Endothelial cell of umbilical vein (primary cell): Measurements from ENCODE around the gene TCF25. TPM values are rescaled to one million over a fixed set of nuclear protein-coding genes. Genes with fewer than 3 reads are reported as not detected.

Experiments used
- BruUV-seq: library from RNA; stranded (reverse); fragments of 400-500 nt; replicated peaks from 2 replicates; lab custom pipeline; 2021; lab: Mats Ljungman, UMichigan
- CTCF ChIA-PET: fragments of 300-600, 350-600 bp; sonication (Branson Sonifier 250); formaldehyde crosslinking; loops from one replicate; lab custom pipeline; 2021; ENCODE audit warnings: antibody characterized with exemption, inconsistent platforms; lab: Charles Lee
- POLR2A ChIA-PET: fragments of 300-600, 350-600 bp; sonication (Branson Sonifier 250); formaldehyde crosslinking; loops from one replicate; lab custom pipeline; 2021; ENCODE audit warnings: antibody characterized with exemption, inconsistent platforms; lab: Charles Lee
- DNase-seq: peaks from one replicate; pipeline ENCODE4 v3.0.0-alpha.2; 2011; ENCODE audit warnings: low read depth, low spot score
- FAIRE-seq: peaks from 2 replicates; lab custom pipeline; 2011; peaks lifted over from hg19 to GRCh38; lab: Jason Lieb, UNC
- H2AFZ ChIP-seq: 2 replicates; pipeline ENCODE4 v1.6.0; 2012; ENCODE audit warnings: low read depth, low read length, control low read depth, inconsistent platforms
- H3K27ac ChIP-seq: 2 replicates; pipeline ENCODE4 v1.5.1; 2011; ENCODE audit warnings: low read depth, mild to moderate bottlenecking, control low read depth, low read length, moderate library complexity; ENCODE audit not compliant: insufficient read depth
- H3K27me3 ChIP-seq, 2 experiments: 2 replicates each; pipeline versions ENCODE4 v1.6.0 to v1.6.1; 2011; ENCODE audit warnings: low read length in 2 of 2, mixed read lengths in 1 of 2; ENCODE audit not compliant: control insufficient read depth in 2 of 2, insufficient read depth in 2 of 2
- H3K36me3 ChIP-seq, 2 experiments: 2 replicates in 1 of 2; 3 replicates in 1 of 2; pipeline ENCODE4 v1.5.1; 2011; ENCODE audit warnings: low read length in 2 of 2, mild to moderate bottlenecking in 1 of 2, moderate library complexity in 1 of 2; ENCODE audit not compliant: control insufficient read depth in 2 of 2, insufficient read depth in 2 of 2; ENCODE audit errors: extremely low read depth in 1 of 2
- H3K4me1 ChIP-seq: 3 replicates; pipeline ENCODE4 v1.5.1; 2011; ENCODE audit warnings: mild to moderate bottlenecking, low read length; ENCODE audit not compliant: control insufficient read depth, insufficient read depth; ENCODE audit errors: extremely low read depth
- H3K4me2 ChIP-seq: 2 replicates; pipeline ENCODE4 v1.6.1; 2011; ENCODE audit warnings: low read length, control low read depth, mixed read lengths; ENCODE audit not compliant: insufficient read depth
- H3K4me3 ChIP-seq, 3 experiments: fragments of 200-600 bp in 1 of 3; sonication (generic), shearing (Covaris generic) in 1 of 3; replicated peaks in 1 of 3; 2 replicates each; pipeline ENCODE4 v1.5.1; 2011 to 2016; ENCODE audit warnings: control low read depth in 3 of 3, low read length in 3 of 3, mild to moderate bottlenecking in 2 of 3, inconsistent platforms in 1 of 3, low read depth in 1 of 3, moderate library complexity in 1 of 3; ENCODE audit not compliant: insufficient read depth in 1 of 3
- H3K79me2 ChIP-seq: 2 replicates; pipeline ENCODE4 v1.6.0; 2012; ENCODE audit warnings: low read length, inconsistent platforms; ENCODE audit not compliant: control insufficient read depth, insufficient read depth
- H3K9ac ChIP-seq: replicated peaks from 2 replicates; pipeline ENCODE3; 2011; ENCODE audit warnings: low read length, control low read depth; ENCODE audit not compliant: insufficient read depth; ENCODE audit errors: extremely low read depth
- H3K9me1 ChIP-seq: replicated peaks from 3 replicates; pipeline ENCODE4 v1.6.0; 2011; ENCODE audit warnings: mild to moderate bottlenecking, low read length; ENCODE audit not compliant: control insufficient read depth, insufficient read depth; ENCODE audit errors: extremely low read depth
- H3K9me3 ChIP-seq: replicated peaks from 2 replicates; pipeline ENCODE4 v1.5.1; 2012; ENCODE audit warnings: low read length, inconsistent platforms; ENCODE audit not compliant: control insufficient read depth, insufficient read depth
- H4K20me1 ChIP-seq: replicated peaks from 2 replicates; pipeline ENCODE3; 2011; ENCODE audit warnings: mild to moderate bottlenecking, low read length; ENCODE audit not compliant: control insufficient read depth, insufficient read depth; ENCODE audit errors: extremely low read depth
- FOS ChIP-seq: IDR thresholded peaks from 2 replicates; pipeline ENCODE4 v1.6.1; 2011; ENCODE audit warnings: mild to moderate bottlenecking, low read length, moderate library complexity, borderline replicate concordance; ENCODE audit not compliant: insufficient read depth
- GATA2 ChIP-seq: IDR thresholded peaks from 2 replicates; pipeline ENCODE4 v1.7.0; 2011; ENCODE audit warnings: low read depth, mild to moderate bottlenecking, moderate library complexity, mixed read lengths, low read length; ENCODE audit not compliant: insufficient read length, insufficient read depth
- JUN ChIP-seq: IDR thresholded peaks from 2 replicates; pipeline ENCODE4 v1.6.1; 2011; ENCODE audit warnings: borderline replicate concordance, low read depth; ENCODE audit not compliant: insufficient read length, insufficient read depth
- dilution Hi-C: fragments of 300-500 bp; cut with MboI; formaldehyde crosslinking; loops from one replicate; pipeline ENCODE4 v1.15.0; 2019; ENCODE audit warnings: low sequenced_read_pairs; ENCODE audit not compliant: extremely low pct_ligation_motif_present
- intact Hi-C: fragments of 100-400 bp; cut with micrococcal nuclease; formaldehyde crosslinking; loops from one replicate; pipeline ENCODE4 v1.10.0; 2022
- polyA plus RNA-seq, 4 experiments: library from polyadenylated mRNA; depleted of rRNA in 3 of 4; stranded (reverse) in 3 of 4; unstranded in 1 of 4; fragments of >200 nt; gene quantifications; 2 replicates each; pipeline versions ENCODE4 v1.2.1 to v1.2.3, GENCODE V29; 2011 to 2012; ENCODE audit warnings: missing spikeins in 1 of 4
- total RNA-seq: library from RNA; stranded (reverse); gene quantifications from 2 replicates; pipeline ENCODE4 v1.2.3, GENCODE V29; 2021
- TF ChIP-seq, protein P1 (sequence below): IDR thresholded peaks from 2 replicates; pipeline ENCODE4 v1.6.1; 2011; ENCODE audit not compliant: insufficient read depth, insufficient read length

TCF25 gene
- total and polyA plus RNA-seq, 2 donors (not counting 3 experiments of a cell fraction or from before 2014, with no cell fraction given) = 193 to 234 TPM

DNA sequence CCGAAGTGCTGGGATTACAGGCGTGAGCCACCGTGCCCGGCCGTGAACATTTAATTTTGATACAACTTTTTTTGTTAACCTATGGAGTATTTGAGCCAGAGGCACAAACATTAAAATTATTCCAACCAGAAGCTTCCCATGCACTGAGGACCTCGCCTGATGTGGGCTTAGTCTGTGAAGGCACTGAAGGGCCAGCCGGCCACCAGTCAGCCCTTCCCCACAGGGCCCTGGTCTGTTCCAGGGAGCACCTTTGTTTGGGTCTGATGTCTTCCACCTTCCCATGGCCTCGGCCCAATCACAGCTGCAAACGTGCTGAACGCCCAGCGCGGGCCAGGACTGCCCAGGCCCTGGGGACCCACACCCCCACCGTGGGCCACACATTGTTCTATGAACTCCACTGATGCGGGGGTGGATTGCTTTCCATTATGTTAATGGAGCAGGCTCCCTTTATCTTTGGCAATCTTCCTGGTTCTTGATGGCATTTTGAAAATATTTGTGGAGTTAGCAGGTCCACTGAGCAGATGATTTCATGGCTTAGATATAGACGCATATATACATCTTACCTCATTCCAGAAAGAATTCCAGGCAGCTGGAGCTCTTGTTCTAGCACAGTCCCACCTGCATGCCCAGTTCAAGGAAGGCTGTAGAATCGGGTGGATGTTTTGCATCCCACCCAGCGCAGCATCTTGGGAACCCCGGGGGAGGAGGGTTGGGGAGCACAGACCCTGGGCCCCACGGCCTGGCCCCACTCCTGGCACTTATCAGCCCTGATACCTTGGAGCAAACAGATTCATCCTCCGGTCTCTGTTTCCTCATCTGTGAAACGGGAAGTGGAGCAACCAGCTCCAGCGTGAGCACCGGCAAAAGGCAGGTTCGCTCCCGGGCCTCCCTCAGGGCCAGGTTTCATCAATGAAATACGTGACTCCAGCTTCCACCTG, 30.7 kb upstream of the TCF25 start:
- CTCF ChIA-PET = interaction anchor here (1.4 to 1.6 kb wide), 2 partner anchors 18 to 143 kb away, joined by 3 to 6 read pairs; no protein-coding TSS in a partner anchor

More for the DNA sequence above, 30.7 kb upstream of the TCF25 start:
- Histone ChIP-seq H3K4me3 (no peak overlapping the region), H3K9me3 (no peaks in the 10 kb centered on the region), H3K27ac (no peak overlapping the region), H3K79me2 (no peaks in the 10 kb centered on the region), H2AFZ (no peak overlapping the region), H3K36me3 (no peaks in the 10 kb centered on the region), H3K9ac (no peak overlapping the region), H3K4me1 (no peaks in the 10 kb centered on the region), H3K9me1 (no peaks in the 10 kb centered on the region), H4K20me1 (no peaks in the 10 kb centered on the region), H3K4me2 (no peak overlapping the region), H3K27me3 (no peaks in the 10 kb centered on the region)
- FAIRE-seq (peak; percentile 38), DNase-seq (peak; percentile 72)
- intact Hi-C loops = no loop called here
- TF ChIP-seq FOS = no peak
- TF ChIP-seq GATA2 = peak; percentile 23
- TF ChIP-seq, protein P1, sequence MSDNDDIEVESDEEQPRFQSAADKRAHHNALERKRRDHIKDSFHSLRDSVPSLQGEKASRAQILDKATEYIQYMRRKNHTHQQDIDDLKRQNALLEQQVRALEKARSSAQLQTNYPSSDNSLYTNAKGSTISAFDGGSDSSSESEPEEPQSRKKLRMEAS = no peak
- TF ChIP-seq JUN = peak; percentile 41
- no TSS peak for BruUV-seq
- dilution Hi-C loops = no loop called here
- POLR2A ChIA-PET = no interaction called here
